Smooth muscle cell (in vitro differentiated cells): ENCODE measurements around the gene AHI1. TPM values are rescaled to one million over a fixed set of nuclear protein-coding genes. Genes with fewer than 3 reads are reported as not detected.

ENCODE experiments used
- DNase-seq: peaks from one replicate; lab custom pipeline; 2025; ENCODE audit not compliant: unreplicated experiment; lab: John Stamatoyannopoulos, UW
- H2AFZ ChIP-seq: fragments of 200-600 bp; sonication (generic); 2 replicates; pipeline ENCODE4 v1.6.0; 2016; ENCODE audit warnings: antibody characterized with exemption, low read depth, mild to moderate bottlenecking
- H3F3A ChIP-seq: fragments of 200-600 bp; sonication (generic); 2 replicates; pipeline ENCODE4 v1.6.0; 2017; ENCODE audit warnings: antibody characterized with exemption, low read depth
- H3K27ac ChIP-seq: fragments of 200-600 bp; sonication (generic); 2 replicates; pipeline ENCODE4 v1.5.1; 2016; ENCODE audit warnings: low read depth, mild to moderate bottlenecking
- H3K27me3 ChIP-seq: fragments of 200-600 bp; sonication (generic); 2 replicates; pipeline ENCODE4 v1.6.1; 2016; ENCODE audit warnings: low read depth, mild to moderate bottlenecking
- H3K36me3 ChIP-seq: fragments of 200-600 bp; sonication (generic); 2 replicates; pipeline ENCODE4 v1.5.1; 2016; ENCODE audit warnings: low read depth
- H3K4me1 ChIP-seq: fragments of 200-600 bp; sonication (generic); 2 replicates; pipeline ENCODE4 v1.5.1; 2016; ENCODE audit warnings: low read depth
- H3K4me2 ChIP-seq: fragments of 200-600 bp; sonication (generic); 2 replicates; pipeline ENCODE4 v1.6.0; 2016; ENCODE audit warnings: mild to moderate bottlenecking
- H3K4me3 ChIP-seq: fragments of 200-600 bp; sonication (generic); 2 replicates; pipeline ENCODE4 v1.5.1; 2016; ENCODE audit warnings: mild to moderate bottlenecking
- H3K79me2 ChIP-seq: fragments of 200-600 bp; sonication (generic); 2 replicates; pipeline ENCODE4 v1.6.0; 2016; ENCODE audit warnings: low read depth, mild to moderate bottlenecking
- H3K9ac ChIP-seq: fragments of 200-600 bp; sonication (generic); 2 replicates; pipeline ENCODE4 v1.6.0; 2016; ENCODE audit warnings: low read depth
- H3K9me3 ChIP-seq: fragments of 200-600 bp; sonication (generic); replicated peaks from 2 replicates; pipeline ENCODE4 v1.5.1; 2016; ENCODE audit warnings: low read depth
- H4K20me1 ChIP-seq: fragments of 200-600 bp; sonication (generic); 2 replicates; pipeline ENCODE4 v1.6.0; 2016; ENCODE audit warnings: low read depth
- WGBS: methylation state at CpG from one replicate; pipeline ENCODE4 v1.1.7; 2016; ENCODE audit warnings: low lambda C conversion rate; 5-methylcytosine and 5-hydroxymethylcytosine counted together
- polyA plus RNA-seq: library from polyadenylated mRNA; unstranded; fragments of >200 nt; fragmentation: Nextera tagmentation; extraction: Ambion mirVana; gene quantifications from 2 replicates; pipeline ENCODE4 v1.2.1, GENCODE V29; 2016
- total RNA-seq: library from RNA; depleted of rRNA; stranded (reverse); fragments of >200 nt; gene quantifications from 2 replicates; pipeline ENCODE4 v1.2.3, GENCODE V29; 2014
- TF ChIP-seq, protein P1 (sequence below): fragments of 200-600 bp; sonication (generic); IDR thresholded peaks from 2 replicates; pipeline ENCODE4 v1.5.1; 2017; ENCODE audit warnings: borderline replicate concordance, mild to moderate bottlenecking, antibody characterized with exemption; ENCODE audit not compliant: insufficient read depth, poor library complexity, severe bottlenecking

Gene AHI1
- total and polyA plus RNA-seq, 2 experiments from 2014 or later: 16.0 to 18.8 TPM

DNA sequence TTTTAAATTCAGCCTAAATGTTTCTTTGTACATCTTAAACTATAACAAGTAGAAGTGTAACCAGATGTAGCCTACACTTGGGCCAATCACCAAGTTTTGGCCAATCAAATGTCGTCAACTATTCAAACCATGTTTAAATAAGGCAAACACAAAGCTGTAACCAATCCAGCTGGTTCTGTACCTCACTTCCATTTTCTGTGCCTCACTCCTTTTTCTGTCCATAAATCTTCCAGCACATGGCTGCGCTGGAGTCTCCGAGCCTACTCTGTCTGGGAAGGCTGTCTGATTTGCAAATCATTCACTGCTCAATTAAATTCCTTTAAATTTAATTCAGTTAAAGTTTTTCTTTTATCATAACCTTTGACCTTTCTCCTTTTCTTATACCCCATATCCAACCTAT lies 7.7 kb upstream of the AHI1 start:
- TF ChIP-seq, protein P1, sequence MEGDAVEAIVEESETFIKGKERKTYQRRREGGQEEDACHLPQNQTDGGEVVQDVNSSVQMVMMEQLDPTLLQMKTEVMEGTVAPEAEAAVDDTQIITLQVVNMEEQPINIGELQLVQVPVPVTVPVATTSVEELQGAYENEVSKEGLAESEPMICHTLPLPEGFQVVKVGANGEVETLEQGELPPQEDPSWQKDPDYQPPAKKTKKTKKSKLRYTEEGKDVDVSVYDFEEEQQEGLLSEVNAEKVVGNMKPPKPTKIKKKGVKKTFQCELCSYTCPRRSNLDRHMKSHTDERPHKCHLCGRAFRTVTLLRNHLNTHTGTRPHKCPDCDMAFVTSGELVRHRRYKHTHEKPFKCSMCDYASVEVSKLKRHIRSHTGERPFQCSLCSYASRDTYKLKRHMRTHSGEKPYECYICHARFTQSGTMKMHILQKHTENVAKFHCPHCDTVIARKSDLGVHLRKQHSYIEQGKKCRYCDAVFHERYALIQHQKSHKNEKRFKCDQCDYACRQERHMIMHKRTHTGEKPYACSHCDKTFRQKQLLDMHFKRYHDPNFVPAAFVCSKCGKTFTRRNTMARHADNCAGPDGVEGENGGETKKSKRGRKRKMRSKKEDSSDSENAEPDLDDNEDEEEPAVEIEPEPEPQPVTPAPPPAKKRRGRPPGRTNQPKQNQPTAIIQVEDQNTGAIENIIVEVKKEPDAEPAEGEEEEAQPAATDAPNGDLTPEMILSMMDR: no peak

GRCh38 chr6:135504734-135505133 lies 7.2 kb upstream of the AHI1 start:
- Histone ChIP-seq H3K27ac (no peak overlapping the region), H3K4me2 (no peak overlapping the region), H4K20me1 (no peaks in the 10 kb centered on the region), H2AFZ (no peak overlapping the region), H3K4me1 (no peaks in the 10 kb centered on the region), H3K4me3 (no peak overlapping the region), H3K79me2 (no peaks in the 10 kb centered on the region), H3K9ac (no peak overlapping the region), H3K36me3 (no peaks in the 10 kb centered on the region), H3K9me3 (no peaks in the 10 kb centered on the region), H3F3A (no peaks in the 10 kb centered on the region), H3K27me3 (no peaks in the 10 kb centered on the region)
- DNase-seq: no peak
- TF ChIP-seq, protein P1: no peak
- WGBS: 93% methylated on average over 3 of the region's 3 CpGs

More for the DNA sequence above, 7.7 kb upstream of the AHI1 start:
- Histone ChIP-seq H3K27ac (no peak overlapping the region), H3K79me2 (no peaks in the 10 kb centered on the region), H3K4me3 (no peak overlapping the region), H3K9ac (no peak overlapping the region), H2AFZ (no peak overlapping the region), H3F3A (no peaks in the 10 kb centered on the region), H4K20me1 (no peaks in the 10 kb centered on the region), H3K4me1 (no peaks in the 10 kb centered on the region), H3K9me3 (no peaks in the 10 kb centered on the region), H3K36me3 (no peaks in the 10 kb centered on the region), H3K4me2 (no peak overlapping the region), H3K27me3 (no peaks in the 10 kb centered on the region)
- 92% methylated on average over 3 of the region's 3 CpGs for WGBS
- DNase-seq: no peak

DNA sequence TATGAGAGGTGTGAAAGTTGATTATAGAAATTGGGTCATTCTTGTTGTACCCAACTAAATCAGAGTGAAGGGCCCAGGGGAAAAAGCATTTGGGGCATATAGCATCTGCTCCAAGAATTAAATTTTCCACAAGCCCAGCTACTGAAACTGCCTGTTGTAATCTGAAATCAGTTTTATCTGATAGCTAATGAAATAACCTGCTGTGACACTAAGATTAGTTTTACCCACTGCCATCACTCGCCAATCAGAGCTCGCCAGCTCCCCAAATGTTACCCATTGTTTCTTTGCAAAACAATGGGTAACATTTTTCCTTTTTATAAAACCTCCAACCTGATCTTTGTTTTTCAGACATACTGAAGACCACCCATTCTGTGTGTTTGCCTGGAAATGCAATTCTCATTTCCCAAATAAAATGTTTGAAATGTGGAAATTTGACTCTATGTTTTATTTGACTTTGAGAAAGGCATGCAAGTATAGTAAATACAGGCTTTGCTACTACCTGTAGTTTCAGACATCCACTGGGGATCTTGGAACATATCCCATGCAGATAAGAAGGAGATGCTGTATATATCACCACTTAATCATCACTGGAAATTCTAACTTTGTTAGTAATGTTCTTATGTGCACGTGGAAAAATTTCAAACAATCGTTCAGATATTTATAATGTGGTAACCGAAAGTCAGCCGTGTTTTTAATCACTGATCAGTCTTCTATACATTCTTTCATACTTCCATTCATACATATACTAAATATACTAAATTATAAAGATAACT lies 6.3 kb upstream of the AHI1 start:
- Histone ChIP-seq H3K36me3 (no peaks in the 10 kb centered on the region), H3F3A (peaks cover 6% of the 10 kb centered on the region), H3K9ac (no peak overlapping the region), H4K20me1 (no peaks in the 10 kb centered on the region), H3K27ac (no peak overlapping the region), H3K4me1 (peaks cover 4% of the 10 kb centered on the region), H3K27me3 (no peaks in the 10 kb centered on the region), H3K4me3 (no peak overlapping the region), H3K4me2 (no peak overlapping the region), H3K9me3 (no peaks in the 10 kb centered on the region), H3K79me2 (no peaks in the 10 kb centered on the region), H2AFZ (no peak overlapping the region)
- no peak for DNase-seq
- 92% methylated on average over 6 of the region's 6 CpGs for WGBS
- TF ChIP-seq, protein P1: no peak
